HG03135 (cell line): ENCODE data around the gene FAM50B.
"Not testable (repeated sequence)": the region's sequence is repeated elsewhere in the genome, so short reads cannot be mapped to it uniquely, and the experiment has no call there.

Experiments used
- ATAC-seq: cut with Tn5 transposase; IDR thresholded peaks from one replicate; pipeline ENCODE4 v1.9.1; 2021; ENCODE audit warnings: mild to moderate bottlenecking, moderate library complexity; ENCODE audit not compliant: unreplicated experiment

Gene FAM50B

DNA sequence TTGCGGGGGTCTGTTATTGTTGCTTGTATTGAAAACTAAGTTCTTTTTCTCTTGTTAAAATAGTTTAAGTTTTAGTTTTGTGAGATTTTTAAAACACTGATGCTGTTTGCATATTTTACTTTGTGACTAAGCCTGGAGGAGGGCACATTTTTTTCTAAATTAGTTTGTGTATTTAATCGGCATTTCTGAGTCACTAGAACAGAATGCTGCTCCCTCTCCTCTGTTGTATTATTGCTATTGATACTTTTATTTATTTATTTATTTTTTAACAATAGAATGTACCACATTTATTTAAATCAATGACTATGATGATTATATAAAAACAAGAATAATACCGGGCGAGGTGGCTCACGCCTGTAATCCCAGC, 5.1 kb upstream of the FAM50B start:
- ATAC-seq, result no peak

DNA sequence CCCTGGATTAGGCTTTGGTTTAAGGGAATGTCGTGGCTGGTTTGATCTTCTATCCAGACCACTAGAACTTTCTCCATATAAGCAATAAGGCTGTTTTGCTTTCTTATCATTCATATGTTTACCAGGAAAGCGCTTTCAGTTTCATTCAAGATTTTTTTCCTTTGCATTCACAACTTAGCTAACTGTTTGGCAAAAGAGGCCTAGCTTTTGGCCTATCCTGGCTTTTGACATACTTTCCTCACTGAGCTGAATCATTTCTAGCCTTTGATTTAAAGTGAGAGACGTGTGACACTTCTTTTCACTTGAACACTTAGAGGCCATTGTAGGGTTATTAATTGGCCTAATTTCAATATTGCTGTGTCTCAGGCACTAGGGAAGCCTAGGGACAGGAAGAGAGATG, 1.7 kb upstream of the FAM50B start:
- no peak for ATAC-seq

DNA sequence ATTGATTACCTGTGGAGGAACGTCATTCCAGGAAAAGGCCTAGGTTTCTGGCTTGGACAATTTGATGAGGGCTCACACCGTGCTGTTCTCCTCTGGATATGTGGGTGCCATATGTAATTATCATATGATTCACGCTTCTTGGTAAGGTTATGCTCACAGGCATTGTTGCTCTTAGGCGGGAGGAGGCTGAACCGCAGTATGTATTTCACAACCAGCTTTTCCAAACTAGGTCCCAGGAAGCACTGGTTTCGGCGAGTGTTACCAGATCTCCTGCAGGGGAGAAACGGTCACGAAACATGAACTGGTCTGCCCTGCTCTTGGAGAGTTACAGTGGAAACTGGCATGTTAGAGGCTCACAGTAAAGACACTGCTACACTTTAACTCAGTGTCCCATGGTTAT, 793 bp upstream of the FAM50B start:
- ATAC-seq, result no peak

DNA sequence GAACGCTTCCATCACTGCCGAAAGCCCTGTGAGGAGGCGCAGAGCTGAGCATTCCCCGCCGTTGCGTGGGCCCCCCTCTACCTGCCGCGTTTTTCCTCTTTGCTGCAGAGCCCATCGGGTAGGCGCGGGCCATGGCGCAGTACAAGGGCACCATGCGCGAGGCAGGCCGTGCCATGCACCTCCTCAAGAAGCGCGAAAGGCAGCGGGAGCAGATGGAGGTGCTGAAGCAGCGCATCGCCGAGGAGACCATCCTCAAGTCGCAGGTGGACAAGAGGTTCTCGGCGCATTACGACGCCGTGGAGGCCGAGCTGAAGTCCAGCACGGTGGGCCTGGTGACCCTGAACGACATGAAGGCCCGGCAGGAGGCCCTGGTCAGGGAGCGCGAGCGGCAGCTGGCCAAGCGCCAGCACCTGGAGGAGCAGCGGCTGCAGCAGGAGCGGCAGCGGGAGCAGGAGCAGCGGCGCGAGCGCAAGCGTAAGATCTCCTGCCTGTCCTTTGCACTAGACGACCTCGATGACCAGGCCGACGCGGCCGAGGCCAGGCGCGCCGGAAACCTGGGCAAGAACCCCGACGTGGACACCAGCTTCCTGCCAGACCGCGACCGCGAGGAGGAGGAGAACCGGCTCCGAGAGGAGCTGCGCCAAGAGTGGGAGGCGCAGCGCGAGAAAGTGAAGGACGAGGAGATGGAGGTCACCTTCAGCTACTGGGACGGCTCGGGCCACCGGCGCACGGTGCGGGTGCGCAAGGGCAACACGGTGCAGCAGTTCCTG, 693 bp downstream of the FAM50B start:
- no peak for ATAC-seq

DNA sequence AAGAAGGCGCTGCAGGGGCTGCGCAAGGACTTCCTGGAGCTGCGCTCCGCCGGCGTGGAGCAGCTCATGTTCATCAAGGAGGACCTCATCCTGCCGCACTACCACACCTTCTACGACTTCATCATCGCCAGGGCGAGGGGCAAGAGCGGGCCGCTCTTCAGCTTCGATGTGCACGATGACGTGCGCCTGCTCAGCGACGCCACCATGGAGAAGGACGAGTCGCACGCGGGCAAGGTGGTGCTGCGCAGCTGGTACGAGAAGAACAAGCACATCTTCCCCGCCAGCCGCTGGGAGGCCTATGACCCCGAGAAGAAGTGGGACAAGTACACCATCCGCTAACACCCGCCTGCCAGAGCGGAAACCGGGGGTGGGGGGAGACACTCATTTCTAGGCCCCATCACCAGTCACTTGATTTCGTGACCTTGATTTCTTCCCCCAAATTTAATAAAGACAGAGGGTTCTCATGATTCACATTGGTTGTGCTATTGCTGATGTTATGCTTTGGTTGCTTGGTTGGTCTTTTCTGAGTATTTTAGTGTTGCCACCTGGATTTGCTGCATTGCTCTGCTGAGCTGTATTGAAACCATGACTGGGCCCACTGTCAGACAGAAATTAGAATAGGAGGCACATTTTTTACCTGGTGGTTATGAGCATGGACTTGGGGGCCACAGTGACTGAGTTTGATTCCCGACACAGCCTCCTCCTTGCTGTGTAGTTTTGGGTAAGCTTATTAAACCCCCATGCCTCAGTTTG, 1.5 kb downstream of the FAM50B start:
- no peak for ATAC-seq

DNA sequence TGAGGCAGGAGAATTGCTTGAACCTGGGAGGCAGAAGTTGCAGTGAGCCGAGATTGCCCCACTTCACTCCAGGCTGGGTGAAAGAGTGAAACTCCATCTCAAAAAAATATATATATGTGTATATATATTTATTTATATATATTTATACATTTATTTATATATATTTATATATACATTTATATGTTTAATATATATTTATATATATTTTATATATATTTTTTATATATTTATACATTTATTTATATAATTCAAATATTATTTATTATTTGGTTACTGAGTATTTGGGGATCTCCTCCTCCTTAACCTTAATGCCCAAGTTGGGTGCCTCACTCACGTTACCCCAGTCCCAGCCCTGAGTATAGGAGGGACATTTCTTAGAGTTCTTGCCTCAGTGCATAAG, 2.7 kb downstream of the FAM50B start:
- no peak for ATAC-seq

DNA sequence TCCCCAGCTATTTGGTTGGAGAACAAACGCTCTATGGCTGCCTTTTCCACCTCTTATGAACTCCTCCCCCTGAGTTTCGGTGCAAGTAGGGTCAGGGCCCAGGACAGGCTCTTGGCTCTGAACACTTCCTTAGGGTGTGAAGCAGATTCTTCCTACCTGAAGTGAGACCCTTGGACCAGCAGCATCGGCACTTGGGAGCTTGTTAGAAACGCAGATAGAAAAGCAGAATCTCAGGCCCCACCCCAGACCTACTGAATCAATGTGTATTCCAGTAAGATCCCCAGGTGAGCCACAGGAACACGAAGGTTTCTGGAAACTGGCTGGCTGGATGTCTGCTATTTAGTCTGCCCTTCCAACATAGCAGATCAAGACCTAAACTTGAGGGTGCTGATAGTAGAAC, 3.2 kb downstream of the FAM50B start:
- no peak for ATAC-seq

DNA sequence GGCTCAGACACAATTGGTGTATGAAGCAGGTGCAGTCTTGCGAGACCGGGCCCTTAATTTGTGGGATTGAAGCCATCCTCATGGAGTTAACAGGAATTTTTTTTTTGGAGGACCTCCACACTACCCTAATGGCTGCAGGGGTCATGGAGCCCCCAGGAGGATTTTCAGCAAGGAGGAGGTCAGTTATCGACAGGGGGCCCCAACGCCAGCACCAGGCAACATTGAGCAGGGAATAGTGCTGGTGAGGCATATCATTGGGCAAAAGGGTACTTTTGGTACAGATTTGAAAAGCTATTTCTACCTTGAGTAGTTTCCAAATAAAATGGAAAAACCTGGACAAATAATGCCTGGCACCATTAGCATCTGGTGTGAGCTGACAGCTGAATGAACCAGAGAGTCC, 6.7 kb downstream of the FAM50B start:
- no peak for ATAC-seq

DNA sequence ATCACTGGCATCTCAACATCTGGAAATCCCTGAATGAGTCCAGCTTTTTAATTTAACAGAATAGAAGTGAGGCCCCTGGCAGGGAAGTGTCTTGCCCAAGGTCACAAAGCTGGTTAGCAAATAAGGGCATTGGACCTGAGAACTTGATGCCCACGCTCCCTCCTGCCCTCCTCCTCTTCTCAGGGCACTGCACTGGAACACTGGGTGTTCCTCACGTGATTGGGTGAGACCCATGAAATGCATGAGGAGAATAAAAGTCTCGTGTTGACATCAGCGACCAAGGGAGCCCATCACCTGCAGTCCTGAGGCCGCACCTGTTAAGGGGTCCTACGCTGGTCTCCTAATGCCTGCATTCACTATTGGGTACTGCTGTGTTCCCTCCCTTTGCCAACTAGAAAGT, 7.4 kb downstream of the FAM50B start:
- no peak for ATAC-seq

DNA sequence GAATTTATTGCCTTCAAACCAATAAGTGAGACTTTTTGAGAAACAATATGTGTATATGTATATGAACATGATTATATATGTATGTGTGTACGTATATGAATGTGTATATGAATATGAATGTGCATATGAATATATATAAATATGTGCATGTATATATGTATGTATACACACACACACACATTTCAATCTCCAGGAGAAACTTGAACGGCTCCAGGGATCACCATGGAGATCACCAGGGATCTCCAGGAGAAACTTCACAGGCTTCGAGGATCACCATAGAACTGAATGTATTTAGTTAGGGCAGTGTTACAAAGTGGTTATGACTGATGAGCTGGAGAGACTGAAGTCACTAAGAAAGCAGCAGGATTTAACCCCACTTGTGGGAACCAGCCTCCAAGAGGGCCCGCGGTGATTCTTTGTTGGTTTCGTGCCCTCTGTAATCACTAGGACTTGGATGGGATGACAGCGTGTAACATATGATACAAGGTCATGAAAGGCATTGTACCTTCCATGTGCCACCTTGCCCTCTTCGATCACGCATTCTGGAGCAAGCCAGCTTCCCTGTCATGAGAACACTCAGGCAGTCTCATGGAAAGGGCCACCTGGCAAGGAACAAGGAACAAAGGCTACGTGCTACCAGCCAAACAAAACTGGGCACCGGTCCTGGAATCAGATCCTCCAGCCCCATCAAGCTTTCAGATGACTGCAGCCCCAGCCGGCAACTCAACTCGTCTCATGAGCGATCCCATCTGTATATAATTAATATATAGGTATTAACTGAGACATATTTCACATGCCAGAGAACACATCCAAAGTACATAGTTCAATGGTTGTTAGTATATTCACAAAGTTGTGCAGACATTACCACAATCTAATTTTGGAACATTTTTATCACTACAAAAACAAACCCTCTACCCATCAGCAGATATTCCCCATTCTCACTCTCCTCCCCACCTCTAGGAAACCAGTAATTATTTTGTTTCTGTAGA, 8.6 kb downstream of the FAM50B start:
- ATAC-seq, result no peak

DNA sequence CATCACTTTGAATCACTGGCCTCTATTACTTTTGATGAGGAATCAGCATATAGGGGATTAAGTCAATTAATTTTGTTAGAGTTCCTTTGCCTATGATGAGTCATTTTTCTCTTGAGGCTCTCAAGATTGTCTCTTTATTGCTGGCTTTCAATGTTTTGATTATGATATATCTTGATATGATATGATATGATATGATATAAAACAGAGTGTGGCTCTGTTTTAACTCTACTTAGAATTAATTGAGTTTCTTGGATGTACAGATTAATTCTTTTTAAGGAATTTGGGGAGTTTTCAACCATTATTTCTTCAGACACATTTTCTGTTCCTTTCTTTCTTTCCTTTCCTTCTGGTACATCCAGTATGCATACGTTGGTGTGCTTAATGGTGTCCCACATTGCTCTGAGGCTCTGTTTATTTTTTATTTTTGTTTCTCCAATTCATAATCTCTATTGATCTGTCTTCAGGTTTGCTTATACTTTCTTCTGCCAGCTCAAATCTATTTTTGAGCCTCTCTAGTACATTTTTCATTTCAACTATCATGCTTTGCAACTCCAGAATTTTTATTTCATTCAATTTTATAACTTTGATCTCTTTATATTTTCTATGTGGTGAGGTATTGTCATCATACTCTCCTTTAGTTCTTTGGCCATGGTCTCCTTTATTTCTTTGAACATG, 10.8 kb downstream of the FAM50B start:
- no peak for ATAC-seq

DNA sequence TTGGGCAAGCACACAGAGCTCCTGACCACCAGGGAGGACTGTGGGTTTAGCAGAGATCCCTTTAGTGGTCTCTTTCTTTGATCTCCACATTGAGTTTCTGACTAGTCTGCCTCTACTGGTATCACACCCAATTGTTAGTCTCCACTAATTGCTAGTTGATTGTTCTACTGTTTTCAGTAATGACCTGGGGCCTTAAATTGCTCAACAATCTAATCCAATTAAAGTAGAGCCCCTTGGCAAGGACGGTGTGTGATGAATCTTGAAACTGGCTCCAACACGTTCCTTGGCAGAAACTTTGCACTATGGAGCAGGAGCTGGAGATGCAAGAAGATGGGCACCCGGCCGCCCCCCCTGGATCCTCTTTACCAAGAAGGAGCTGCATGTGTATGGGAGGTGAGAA, 12.3 kb downstream of the FAM50B start:
- no peak for ATAC-seq

DNA sequence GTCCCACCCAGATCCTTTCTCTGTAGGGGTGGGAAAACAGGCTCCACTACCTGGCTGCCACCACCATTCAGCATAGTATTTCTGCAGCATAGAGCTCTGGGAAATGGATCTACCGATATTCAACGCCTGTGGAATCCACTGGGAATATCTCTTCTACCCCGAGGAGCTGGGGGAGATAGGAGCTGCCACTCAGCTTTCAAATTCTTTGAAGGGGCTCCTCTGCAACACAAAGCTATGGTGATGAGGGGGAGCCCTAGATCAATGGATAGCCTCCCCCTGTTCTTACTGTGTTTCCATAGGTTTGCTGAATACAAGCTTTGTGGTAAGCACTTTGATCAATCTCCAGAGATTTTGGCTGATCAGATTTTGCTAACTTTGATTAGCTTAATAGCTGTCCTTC, 12.9 kb downstream of the FAM50B start:
- no peak for ATAC-seq

DNA sequence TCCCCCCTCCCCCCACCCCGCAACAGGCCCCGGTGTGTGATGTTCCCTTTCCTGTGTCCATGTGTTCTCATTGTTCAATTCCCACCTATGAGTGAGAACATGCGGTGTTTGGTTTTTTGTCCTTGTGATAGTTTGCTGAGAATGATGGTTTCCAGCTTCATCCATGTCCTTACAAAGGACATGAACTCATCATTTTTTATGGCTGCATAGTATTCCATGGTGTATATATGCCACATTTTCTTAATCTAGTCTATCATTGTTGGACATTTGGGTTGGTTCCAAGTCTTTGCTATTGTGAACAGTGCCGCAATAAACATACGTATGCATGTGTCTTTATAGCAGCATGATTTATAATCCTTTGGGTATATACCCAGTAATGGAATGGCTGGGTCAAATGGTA, 14.1 kb downstream of the FAM50B start:
- not testable (repeated sequence) for ATAC-seq

DNA sequence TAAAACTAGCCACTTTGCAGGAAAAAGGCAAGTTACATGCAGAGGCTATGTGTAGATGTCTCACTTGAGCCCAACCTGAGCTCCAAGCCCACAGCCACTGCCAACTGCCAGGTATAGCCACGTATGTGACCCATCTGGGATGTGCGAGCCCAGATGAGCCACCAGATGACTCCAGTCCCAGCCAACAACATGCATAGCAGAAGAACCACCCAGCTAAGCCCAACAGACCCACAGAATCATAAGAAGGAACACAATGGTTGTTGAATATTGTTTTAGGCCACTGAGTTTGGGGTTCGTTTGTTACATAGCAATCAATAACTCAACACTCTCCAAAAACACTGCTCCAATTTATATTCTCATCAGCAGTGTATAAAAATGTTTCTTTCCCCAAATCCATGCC, 16.3 kb downstream of the FAM50B start:
- ATAC-seq, result no peak

DNA sequence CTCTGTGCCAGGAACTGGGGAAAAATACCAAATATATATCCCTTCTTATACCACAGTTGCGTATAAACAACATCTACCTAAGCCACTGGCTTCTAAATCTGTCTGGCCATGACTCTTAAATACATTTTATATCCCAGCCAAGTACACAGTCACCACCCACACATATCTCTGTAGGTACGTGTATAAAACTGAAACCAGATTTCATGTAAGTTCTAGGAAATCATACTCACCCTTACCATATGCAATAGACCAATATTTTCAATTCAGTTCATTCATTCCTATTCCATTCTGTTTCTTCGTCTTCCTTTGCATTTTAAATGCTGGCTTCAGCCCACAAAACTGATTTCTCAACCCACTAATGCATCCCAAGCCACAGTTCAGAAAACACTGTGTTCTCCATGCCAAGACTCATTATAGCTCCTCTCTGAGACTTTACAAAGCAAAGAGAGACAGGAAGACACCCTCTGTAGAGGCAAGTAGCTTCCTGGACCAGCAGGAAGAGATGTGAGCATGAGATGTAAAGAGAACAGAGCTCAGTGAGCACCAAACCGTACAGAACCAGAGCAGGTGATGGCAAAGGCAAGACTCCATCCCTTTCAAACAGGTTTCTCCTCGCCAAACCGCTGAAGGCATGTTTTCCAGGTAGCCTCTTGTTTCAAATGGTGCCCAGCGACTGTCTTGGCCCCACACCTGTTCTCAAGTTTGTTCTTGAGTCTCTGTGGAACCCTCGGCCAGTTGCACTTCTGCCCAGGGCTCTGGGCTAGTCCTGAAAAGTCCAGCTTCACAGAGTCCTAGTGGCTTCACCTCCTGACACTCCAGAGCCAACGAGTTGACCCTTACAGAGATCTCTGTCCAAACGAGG, 18.7 kb downstream of the FAM50B start:
- ATAC-seq, result no peak

DNA sequence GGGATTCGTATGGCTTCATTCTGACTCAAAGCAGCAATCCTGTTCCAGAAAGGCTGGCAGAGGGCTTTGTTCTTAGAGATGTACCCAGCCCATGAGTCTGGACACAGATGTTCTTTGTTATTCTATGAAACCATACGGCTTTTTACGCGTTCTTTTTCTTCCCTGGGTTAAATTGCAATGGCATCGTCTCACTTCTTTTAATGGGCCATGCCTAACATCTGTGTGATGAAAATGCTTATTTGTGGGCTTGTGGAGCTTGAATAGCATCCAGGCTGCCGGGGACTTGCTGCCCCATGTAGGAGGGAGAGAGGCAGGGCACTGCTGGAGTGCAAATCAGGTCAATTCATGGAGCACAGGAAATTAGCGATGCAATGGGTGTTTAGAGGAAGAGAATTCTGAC, 19.4 kb downstream of the FAM50B start:
- no peak for ATAC-seq

DNA sequence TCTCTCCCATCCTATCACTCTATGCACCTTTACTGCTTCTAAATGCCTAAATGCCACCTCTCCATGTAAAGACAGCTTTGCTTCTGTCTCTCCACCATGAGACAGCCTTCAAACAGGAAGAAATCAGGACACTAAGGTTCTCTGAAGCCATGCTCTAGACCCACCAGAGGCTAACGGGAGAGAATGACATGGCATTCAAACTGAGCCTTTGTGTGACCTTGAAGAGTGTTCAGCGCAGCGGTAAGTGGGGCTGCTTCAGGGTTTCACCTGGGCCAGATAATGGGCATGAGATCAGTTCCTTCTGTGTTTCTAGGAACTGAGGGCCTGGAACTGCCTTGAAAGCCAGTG, 20.1 kb downstream of the FAM50B start:
- ATAC-seq, result no peak

DNA sequence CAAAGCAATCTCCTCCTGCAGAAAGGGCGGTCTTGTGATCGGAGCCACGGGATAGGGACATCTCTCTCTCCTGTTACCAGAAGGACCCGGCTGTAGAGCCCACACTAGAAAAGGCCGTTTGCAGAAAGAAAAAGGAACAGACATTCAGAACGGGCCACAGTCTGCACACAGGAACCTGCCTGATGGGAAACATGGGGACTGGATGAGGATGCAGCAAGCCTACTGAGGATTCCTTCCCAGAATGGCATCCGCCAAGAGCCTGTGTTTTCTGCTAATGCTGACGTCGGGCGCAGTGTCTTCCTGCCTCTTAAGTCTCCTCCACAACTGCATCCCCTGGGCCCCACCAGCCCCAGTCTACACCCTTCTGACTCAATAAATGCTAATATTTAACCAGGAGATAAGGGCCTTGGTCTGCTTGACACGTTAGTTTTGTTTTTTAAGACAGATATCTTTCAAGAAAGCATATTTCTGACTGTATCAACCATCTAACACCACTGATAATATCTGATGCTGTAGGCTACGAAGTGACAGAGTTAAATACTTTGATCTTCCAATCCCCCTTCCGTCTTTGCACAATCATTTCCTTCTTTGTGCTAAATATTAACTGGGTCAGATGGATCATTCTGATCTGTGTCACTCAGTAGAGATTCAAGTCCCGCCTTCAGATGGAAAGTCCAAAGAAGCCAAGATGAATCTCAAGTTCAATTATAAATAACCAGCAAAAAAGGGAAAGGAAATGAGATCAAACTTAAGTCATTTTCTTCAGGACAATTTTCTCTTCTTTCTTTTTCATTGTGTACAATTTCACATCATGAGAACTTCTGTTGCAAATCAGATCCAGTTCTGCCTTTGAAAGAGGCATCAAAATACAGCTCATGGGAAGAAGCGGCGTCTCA, 20.7 kb downstream of the FAM50B start:
- ATAC-seq, result no peak
